Measurements from ENCODE around the gene CC2D1A.

GRCh38 chr19:13920524-13920923, 14.5 kb downstream of the CC2D1A start:
- TF ChIP-seq CTCF (conservative IDR thresholded peaks at IDR 0.05 in 1 of 2, IDR thresholded peaks at IDR 0.05 in 1 of 2; ENCODE audit: extremely low read depth in 1 of 2, insufficient read depth in 1 of 2, low read depth in 1 of 2, low read length in 2 of 2) (no peak), EZH2 (IDR thresholded peaks at IDR 0.05; ENCODE audit: borderline replicate concordance, low read length) (no peak)

Measured in mammary epithelial cell (primary cell).